ENCODE results near the gene TENM3. TPM values are rescaled to one million over a fixed set of nuclear protein-coding genes. Genes with fewer than 3 reads are reported as not detected.

The TENM3 gene
- total and polyA plus RNA-seq, 2 of the 8 experiments (the other 6 are each of a cell fraction or from before 2014, with no cell fraction given): 36.9 to 69.3 TPM

GRCh38 chr4:182574706-182575105 is 331.5 kb downstream of the TENM3 start:
- H4K91ac ChIP-seq (replicated peaks; ENCODE audit: insufficient read length, low read length): no peak overlapping the region
- no peaks in the 10 kb centered on the region for H3K27me3 ChIP-seq (replicated peaks in 1 of 4; ENCODE audit: control insufficient read depth in 3 of 4, extremely low read depth in 1 of 4, insufficient read depth in 3 of 4, low read length in 3 of 4)
- POLR2A ChIA-PET (ENCODE audit: partially characterized antibody): no interaction called here
- CTCF ChIA-PET (ENCODE audit: partially characterized antibody): no interaction called here
- no peak overlapping the region for H4K8ac ChIP-seq (ENCODE audit: extremely low read depth, insufficient read depth, low read length)
- no peaks in the 10 kb centered on the region for H3K23me2 ChIP-seq (ENCODE audit: low read depth, low read length)
- H2BK12ac ChIP-seq (ENCODE audit: low read depth, low read length): no peak overlapping the region
- no peak overlapping the region for H3K23ac ChIP-seq (ENCODE audit: insufficient read length)
- no peak overlapping the region for H4K5ac ChIP-seq (ENCODE audit: insufficient read length, low read depth, low read length)
- no peak overlapping the region for H3K4me2 ChIP-seq (ENCODE audit: insufficient read depth in 1 of 2, low read depth in 2 of 2, low read length in 2 of 2)
- no peak overlapping the region for H3K4ac ChIP-seq (replicated peaks; ENCODE audit: insufficient read length, low read depth, low read length)
- H4K20me1 ChIP-seq (replicated peaks in 1 of 2; ENCODE audit: control insufficient read depth in 1 of 2, insufficient read depth in 2 of 2, low read length in 2 of 2): no peaks in the 10 kb centered on the region
- no peak for FAIRE-seq
- no peaks in the 10 kb centered on the region for H3K9me3 ChIP-seq (ENCODE audit: insufficient read depth in 2 of 2, low read depth in 1 of 2, low read length in 1 of 2)
- WGBS, 2 experiments (ENCODE audit: extremely low coverage in 1 of 2, insufficient coverage in 1 of 2, insufficient read length in 1 of 2, insufficient replicate concordance in 2 of 2, low coverage in 1 of 2, low lambda C conversion rate in 2 of 2, missing lambda C conversion rate in 1 of 2): 79% methylated on average over 5 of the region's 5 CpGs; no CpG with 5 or more reads in 1 of the 2 experiments
- H3K79me2 ChIP-seq (ENCODE audit: control insufficient read depth in 1 of 2, insufficient read depth in 2 of 2, low read length in 2 of 2): no peaks in the 10 kb centered on the region; a peak in 2 of 4 replicates
- no peak overlapping the region for H2AK5ac ChIP-seq (ENCODE audit: low read depth, low read length)
- H3K27ac ChIP-seq (ENCODE audit: low read depth, low read length): no peak overlapping the region
- H3K36me3 ChIP-seq (ENCODE audit: control insufficient read depth in 2 of 4, insufficient read depth in 4 of 4, low read length in 3 of 4): no peaks in the 10 kb centered on the region
- H3K18ac ChIP-seq (ENCODE audit: extremely low read depth, low read length): no peak overlapping the region; the same call in 1 of the 2 replicates
- H2AFZ ChIP-seq (ENCODE audit: low read length): no peak overlapping the region
- H3K14ac ChIP-seq (ENCODE audit: insufficient read length): no peak overlapping the region
- no peak overlapping the region for H2BK120ac ChIP-seq (replicated peaks; ENCODE audit: low read depth, low read length)
- H2BK15ac ChIP-seq (ENCODE audit: low read length): no peak overlapping the region
- no peak overlapping the region for H3K9ac ChIP-seq (replicated peaks in 1 of 4; ENCODE audit: extremely low read depth in 1 of 4, low read depth in 3 of 4, low read length in 3 of 4)
- no peak for DNase-seq (ENCODE audit: low read depth in 1 of 2, low spot score in 2 of 2)
- no peak overlapping the region for H2BK20ac ChIP-seq (ENCODE audit: low read length)
- TF ChIP-seq CHD2 (IDR thresholded peaks at IDR 0.05; ENCODE audit: low read length) (no peak), RXRA (IDR thresholded peaks at IDR 0.05; ENCODE audit: insufficient read depth, low read depth, low read length) (no peak), ASH2L (IDR thresholded peaks at IDR 0.05; ENCODE audit: low read length) (no peak), BRCA1 (IDR thresholded peaks at IDR 0.05; ENCODE audit: low read depth, low read length) (no peak), FOSL1 (IDR thresholded peaks at IDR 0.05; ENCODE audit: insufficient read depth, low read depth, low read length) (no peak), HDAC6 (IDR thresholded peaks at IDR 0.05; ENCODE audit: low read depth, low read length) (no peak), GABPA (IDR thresholded peaks at IDR 0.05; ENCODE audit: borderline replicate concordance, insufficient read depth, low read length) (no peak), POLR2AphosphoS5 (IDR thresholded peaks at IDR 0.05; ENCODE audit: low read depth, low read length) (no peak), RAD21 (IDR thresholded peaks at IDR 0.05 in 1 of 2, conservative IDR thresholded peaks at IDR 0.05 in 1 of 2; ENCODE audit: low read depth in 2 of 2, low read length in 2 of 2) (no peak), YY1 (IDR thresholded peaks at IDR 0.05; ENCODE audit: low read depth, low read length) (no peak), SP2 (IDR thresholded peaks at IDR 0.05; ENCODE audit: low read length) (no peak), CTCF (IDR thresholded peaks at IDR 0.05; ENCODE audit: control extremely low read depth in 1 of 3, insufficient read depth in 1 of 3, low read depth in 1 of 3, low read length in 3 of 3) (no peak), TAF1 (IDR thresholded peaks at IDR 0.05; ENCODE audit: low read depth, low read length) (no peak)
- H3K4me1 ChIP-seq (replicated peaks in 1 of 4; ENCODE audit: control insufficient read depth in 3 of 4, insufficient read depth in 4 of 4, low read length in 3 of 4): peaks cover 0 to 9% (median 6%) of the 10 kb centered on the region in 4 experiments; a peak in 4 of 7 replicates
- H3K4me3 ChIP-seq (ENCODE audit: extremely low read depth in 1 of 4, insufficient read depth in 2 of 4, low read depth in 3 of 4, low read length in 4 of 4): no peak overlapping the region
- H2BK5ac ChIP-seq (ENCODE audit: low read depth, low read length): no peak overlapping the region
- no peaks in the 10 kb centered on the region for H3K79me1 ChIP-seq (ENCODE audit: low read depth, low read length)
- H3K56ac ChIP-seq (replicated peaks; ENCODE audit: insufficient read length, low read depth, low read length): no peak overlapping the region
